Tibial nerve (tissue), 4 donors: ENCODE results near the gene TFB1M.

Experiments used
- EP300 ChIP-seq, 2 donors: sonication (generic); formaldehyde crosslinking; IDR thresholded peaks; one replicate each; pipeline ENCODE4 v1.6.1; 2017; ENCODE audit warnings: antibody characterized with exemption in 2 of 2, mild to moderate bottlenecking in 1 of 2
- POLR2A ChIP-seq, 2 donors: fragments of 450-650 bp; IDR thresholded peaks; one replicate each; pipeline ENCODE4 v1.6.1; 2017; ENCODE audit warnings: antibody characterized with exemption in 2 of 2, mild to moderate bottlenecking in 2 of 2, moderate library complexity in 2 of 2
- TF ChIP-seq, protein P1 (sequence below), 5 experiments: fragments of 200-600 bp in 3 of 5; fragments of 450-650 bp in 2 of 5; sonication (generic) in 3 of 5; IDR thresholded peaks; one replicate each; pipeline ENCODE4 v1.5.1; 2016 to 2019; ENCODE audit warnings: antibody characterized with exemption in 5 of 5, mild to moderate bottlenecking in 3 of 5, moderate library complexity in 2 of 5

DNA sequence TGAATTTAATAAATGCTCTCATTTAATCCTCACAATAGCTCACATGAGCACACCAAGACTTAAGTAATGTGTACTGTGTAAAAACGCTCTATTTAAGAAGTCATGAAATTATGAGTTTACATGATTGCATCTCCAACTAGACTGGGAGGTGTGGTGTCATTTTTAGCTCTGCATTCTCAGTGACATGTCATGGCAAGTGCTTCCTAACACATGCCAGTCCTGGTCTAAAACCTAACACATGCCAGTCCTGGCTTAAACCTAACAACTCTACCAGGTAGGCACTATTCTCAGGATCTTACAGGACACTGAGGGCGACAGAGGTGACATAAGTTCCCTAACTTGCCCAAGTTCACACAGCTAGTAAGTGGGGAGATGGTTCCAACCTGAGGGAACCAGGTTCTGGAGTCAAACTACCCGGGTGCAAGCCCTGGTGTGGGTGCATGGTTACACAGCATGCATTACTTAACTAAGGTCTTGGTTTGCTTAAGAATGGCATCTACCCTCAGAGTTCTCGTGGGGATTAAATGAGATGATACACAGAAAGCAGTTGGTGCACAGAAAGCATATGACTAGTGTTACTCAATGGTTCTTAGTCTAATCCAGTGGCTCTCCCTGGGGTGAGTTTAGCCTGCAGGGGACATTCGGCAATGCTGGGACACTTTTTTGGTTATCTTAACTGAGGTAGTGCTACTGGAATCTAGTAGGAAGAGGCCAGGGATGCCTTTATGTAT lies 35.8 kb downstream of the TFB1M start:
- TF ChIP-seq, protein P1, sequence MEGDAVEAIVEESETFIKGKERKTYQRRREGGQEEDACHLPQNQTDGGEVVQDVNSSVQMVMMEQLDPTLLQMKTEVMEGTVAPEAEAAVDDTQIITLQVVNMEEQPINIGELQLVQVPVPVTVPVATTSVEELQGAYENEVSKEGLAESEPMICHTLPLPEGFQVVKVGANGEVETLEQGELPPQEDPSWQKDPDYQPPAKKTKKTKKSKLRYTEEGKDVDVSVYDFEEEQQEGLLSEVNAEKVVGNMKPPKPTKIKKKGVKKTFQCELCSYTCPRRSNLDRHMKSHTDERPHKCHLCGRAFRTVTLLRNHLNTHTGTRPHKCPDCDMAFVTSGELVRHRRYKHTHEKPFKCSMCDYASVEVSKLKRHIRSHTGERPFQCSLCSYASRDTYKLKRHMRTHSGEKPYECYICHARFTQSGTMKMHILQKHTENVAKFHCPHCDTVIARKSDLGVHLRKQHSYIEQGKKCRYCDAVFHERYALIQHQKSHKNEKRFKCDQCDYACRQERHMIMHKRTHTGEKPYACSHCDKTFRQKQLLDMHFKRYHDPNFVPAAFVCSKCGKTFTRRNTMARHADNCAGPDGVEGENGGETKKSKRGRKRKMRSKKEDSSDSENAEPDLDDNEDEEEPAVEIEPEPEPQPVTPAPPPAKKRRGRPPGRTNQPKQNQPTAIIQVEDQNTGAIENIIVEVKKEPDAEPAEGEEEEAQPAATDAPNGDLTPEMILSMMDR (IDR thresholded peaks at IDR 0.05): no peak
- TF ChIP-seq EP300 (IDR thresholded peaks at IDR 0.05): no peak
- TF ChIP-seq POLR2A (IDR thresholded peaks at IDR 0.05): no peak
